HG03565 (cell line): ENCODE data around the gene THAP9.
A peak's percentile ranks its signal among the peaks of the same experiment; 100 is the strongest.
"Not testable (repeated sequence)": the region's sequence is repeated elsewhere in the genome, so short reads cannot be mapped to it uniquely, and the experiment has no call there.

Experiments used
- ATAC-seq: cut with Tn5 transposase; IDR thresholded peaks from one replicate; pipeline ENCODE4 v1.9.1; 2021; ENCODE audit warnings: mild to moderate bottlenecking, moderate library complexity; ENCODE audit not compliant: unreplicated experiment

Gene THAP9

DNA sequence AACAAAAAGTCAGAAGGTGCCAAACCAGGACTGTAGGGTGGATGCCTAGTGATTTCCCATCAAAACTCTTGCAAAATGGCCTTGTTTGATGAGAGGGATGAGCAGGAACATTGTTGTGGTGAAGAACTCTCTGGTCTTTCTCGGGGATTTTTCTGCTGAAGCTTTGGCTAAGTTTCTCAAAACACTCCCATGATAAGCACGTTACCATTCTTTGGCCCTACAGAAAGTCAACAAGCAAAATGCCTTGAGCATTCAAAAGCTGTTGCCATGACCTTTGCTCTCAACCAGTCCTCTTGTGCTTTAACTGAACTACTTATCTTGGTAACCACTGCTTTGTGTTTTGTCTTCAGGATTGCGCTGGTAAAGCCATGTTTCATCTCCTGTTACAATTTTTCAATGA is 6.6 kb upstream of the THAP9 start:
- ATAC-seq, result no peak

- no peak for ATAC-seq
Measured at GRCh38 chr4:82896755-82897154, 3.8 kb upstream of the THAP9 start.

- ATAC-seq, result no peak
Measured at GRCh38 chr4:82898322-82899243, 2.0 kb upstream of the THAP9 start.

DNA sequence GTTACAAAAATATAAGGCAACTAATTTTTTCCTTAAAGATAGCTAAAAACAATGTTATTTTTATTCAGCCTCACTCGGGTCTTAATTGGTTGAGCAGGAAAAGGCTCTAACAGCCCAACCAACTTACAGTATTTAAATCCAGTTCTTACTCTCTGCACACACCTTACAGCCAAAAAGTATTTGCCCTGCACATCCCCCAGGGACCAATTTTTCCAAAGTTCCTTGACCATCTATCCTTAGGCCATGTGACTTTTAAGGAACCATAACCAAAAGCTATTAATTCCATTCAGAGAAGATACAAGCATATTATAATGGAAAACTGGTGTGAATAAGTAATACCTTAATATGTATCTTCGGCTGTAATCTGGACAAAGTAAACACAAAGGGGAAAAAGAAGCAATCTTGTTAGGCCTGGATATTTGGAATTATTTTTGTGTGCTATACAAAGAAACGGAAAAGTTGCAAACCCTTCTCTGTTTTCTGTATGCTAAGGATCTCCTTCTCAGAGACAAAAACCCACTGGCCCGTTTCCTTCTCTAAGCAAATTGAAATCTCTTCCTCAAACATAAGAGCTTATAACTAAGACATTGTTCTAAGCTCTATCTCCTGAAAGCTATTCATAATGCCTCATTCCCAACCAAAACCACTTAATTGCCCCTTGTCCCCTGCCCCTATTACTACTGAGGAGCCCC is 1.0 kb upstream of the THAP9 start:
- ATAC-seq, result no peak

- ATAC-seq, result no peak
Measured at GRCh38 chr4:82900066-82900410, 497 bp upstream of the THAP9 start.

DNA sequence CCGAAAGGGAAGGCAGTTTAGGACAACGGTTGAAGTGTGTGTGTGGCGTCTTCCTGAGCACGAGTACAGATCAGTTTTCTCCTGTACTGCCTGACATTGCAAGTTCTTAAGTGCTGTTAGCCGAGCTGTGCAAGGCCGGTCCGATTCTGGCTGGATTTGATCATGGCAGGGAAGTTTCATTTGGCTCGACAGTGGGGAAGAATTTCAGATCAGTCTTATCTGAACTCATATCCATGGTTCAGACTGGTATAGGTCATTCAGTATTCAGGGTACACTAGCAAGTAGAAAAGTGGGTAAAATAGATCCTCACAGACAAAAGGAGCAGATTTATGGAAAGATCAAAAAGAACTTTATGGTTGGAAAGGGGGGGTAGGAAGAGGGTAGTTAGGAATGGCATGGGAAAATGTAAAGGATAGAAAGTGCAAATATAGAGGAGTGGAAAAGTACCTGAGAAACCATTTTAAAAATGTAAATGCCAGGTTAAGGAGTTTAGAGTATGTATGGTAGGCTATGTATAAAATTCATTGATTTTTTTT is 716 bp downstream of the THAP9 start:
- no peak for ATAC-seq

- no peak for ATAC-seq
Measured at GRCh38 chr4:82903737-82904136, 3.2 kb downstream of the THAP9 start.

DNA sequence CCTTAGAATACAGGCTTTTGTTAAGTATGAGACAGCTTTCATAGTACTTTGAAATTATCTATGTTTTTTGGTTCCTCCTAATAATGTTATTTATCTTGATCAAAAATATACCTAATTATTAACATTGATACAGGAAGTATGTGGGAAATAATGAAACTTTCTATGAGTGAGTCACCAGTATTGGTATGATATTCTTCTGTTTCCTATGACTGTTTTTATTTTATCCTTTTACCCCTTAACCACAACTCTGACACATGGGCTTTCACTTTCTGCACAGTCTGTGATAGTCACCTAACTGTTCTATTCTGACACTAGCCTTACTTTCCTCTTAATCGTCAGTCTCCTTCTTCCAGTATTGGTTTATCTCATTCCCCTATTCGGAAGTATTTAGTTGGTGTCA is 4.7 kb downstream of the THAP9 start:
- peak; percentile 55 for ATAC-seq

DNA sequence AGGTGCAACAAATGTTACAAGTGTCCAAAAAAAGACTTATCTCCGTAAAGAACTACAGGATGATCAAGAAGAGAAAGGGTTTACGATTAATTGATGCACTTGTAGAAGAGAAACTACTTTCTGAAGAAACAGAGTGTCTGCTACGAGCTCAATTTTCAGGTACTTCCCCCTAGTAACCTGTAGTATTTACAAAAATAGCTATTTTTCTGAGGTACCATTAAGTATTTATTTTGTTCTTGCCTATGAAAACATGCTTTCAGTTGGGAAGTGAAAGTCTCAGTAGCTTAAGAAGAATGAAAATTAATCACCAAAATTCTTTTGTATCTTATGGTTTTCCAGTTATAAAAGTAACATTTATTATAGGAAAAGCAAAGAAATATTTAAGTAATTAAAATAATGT is 5.9 kb downstream of the THAP9 start:
- ATAC-seq, result no peak

GRCh38 chr4:82909326-82909725 is 8.8 kb downstream of the THAP9 start:
- no peak for ATAC-seq

DNA sequence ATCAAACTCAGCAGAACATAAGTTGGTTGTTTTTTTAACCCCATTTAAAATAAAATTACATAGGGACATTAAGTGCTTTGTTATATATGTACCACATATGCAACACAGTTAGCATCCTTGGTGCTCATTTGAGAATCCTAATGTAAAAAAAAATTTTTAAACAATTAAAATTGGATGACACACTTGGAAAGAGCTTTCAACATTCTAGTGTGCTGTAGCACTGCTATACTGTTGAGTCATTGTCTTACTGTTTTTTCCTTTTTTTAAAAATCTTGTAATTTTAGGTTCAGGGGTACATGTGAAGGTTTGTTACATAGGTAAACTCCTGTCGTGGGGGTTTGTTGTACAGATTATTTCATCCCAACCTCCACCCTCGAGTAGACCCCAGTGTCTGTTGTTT is 12.8 kb downstream of the THAP9 start:
- ATAC-seq, result no peak

DNA sequence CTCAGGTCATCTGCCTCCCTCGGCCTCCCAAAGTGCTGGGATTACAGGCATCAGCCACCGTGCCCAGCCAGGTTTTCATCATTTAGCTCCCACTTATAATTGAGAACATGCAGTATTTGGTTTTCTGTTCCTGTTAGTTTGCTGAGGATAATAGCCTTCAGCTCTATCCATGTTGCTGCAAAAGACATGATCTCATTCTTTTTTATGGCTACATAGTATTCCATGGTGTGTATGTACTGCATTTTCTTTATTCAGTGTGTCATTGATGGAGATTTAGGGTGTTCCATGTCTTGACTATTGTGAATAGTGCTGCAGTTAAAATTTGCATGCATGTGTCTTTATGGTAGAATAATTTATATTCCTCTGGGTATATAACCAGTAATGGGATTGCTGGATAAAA is 13.4 kb downstream of the THAP9 start:
- ATAC-seq, result not testable (repeated sequence)

DNA sequence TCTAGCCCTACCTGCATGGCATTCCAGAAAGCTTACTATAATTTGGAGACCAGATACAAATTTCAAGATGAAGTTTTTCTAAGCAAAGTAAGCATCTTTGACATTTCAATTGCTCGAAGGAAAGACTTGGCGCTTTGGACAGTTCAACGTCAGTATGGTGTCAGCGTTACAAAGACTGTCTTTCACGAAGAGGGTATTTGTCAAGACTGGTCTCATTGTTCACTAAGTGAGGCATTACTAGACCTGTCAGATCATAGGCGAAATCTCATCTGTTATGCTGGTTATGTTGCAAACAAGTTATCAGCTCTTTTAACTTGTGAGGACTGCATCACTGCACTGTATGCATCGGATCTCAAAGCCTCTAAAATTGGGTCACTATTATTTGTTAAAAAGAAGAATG is 17.6 kb downstream of the THAP9 start:
- no peak for ATAC-seq

- ATAC-seq, result no peak
Measured at GRCh38 chr4:82919386-82919785, 18.9 kb downstream of the THAP9 start.

GRCh38 chr4:82921795-82922194 is 21.3 kb downstream of the THAP9 start:
- ATAC-seq, result no peak

GRCh38 chr4:82930848-82931755 is 30.6 kb downstream of the THAP9 start:
- ATAC-seq, result no peak

GRCh38 chr4:82934441-82934840 is 33.9 kb downstream of the THAP9 start:
- ATAC-seq, result no peak

- no peak for ATAC-seq
Measured at GRCh38 chr4:82939414-82939813, 38.9 kb downstream of the THAP9 start.

GRCh38 chr4:82947498-82947897 is 47.0 kb downstream of the THAP9 start:
- ATAC-seq, result no peak

DNA sequence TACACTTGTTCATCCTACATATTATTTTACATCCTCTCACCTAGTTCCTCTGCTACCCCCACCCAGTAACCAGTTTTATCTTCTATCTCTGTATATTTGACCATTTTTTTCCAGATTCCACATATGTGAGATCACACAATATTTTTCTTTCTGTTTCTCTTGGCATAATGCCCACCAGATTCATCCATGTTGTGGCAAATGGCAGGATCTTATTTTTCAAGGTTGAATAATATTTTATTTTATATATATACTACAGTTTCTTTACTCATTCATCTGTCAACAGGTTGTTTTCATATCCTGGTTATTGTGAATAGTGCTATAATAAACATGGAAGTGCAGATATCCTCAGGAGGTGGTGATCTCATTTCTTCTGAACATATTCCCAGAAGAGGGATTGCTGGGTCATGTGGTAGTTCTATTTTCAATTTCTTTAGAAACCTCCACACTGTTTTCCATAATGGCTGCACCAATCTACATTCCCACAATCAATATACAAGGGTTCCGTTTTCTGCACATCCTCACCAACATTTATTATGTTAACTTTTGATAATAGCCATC is 48.2 kb downstream of the THAP9 start:
- ATAC-seq, result no peak

- no peak for ATAC-seq
Measured at GRCh38 chr4:82951196-82951595, 50.7 kb downstream of the THAP9 start.
